Thyroid gland (tissue), 4 donors: ENCODE results near the gene RELB.

ENCODE experiments used
- POLR2A ChIP-seq, 2 donors: fragments of 450-650 bp; IDR thresholded peaks; one replicate each; pipeline ENCODE4 v1.6.1; 2017; ENCODE audit warnings: antibody characterized with exemption in 2 of 2, mild to moderate bottlenecking in 2 of 2, moderate library complexity in 1 of 2
- TF ChIP-seq, protein P1 (sequence below), 6 experiments: fragments of 200-600 bp in 3 of 6; fragments of 450-650 bp in 3 of 6; sonication (generic) in 3 of 6; IDR thresholded peaks; one replicate each; pipeline ENCODE4 v1.5.1; 2016 to 2019; ENCODE audit warnings: antibody characterized with exemption in 6 of 6, mild to moderate bottlenecking in 2 of 6, inconsistent platforms in 1 of 6, moderate library complexity in 1 of 6

DNA sequence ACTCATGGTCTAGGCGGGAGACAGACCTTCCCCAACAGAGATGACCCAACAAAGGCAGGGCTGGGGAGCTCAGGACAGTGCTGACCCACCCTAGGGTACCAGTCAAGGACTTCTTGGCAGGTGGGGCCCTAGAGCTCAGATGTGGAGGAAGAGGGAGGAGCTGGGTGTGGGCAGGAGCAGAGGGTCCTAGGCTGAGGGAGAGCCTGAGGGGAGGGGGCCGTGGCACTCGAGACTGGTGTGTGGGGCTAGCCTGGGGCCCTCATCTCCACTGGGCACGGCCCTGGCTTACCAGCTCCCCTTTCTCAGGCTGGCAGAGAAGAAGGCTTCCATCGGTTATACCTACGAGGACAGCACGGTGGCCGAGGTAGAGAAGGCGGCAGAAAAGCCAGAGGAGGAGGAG lies 56.2 kb downstream of the RELB start:
- no peak for TF ChIP-seq POLR2A (IDR thresholded peaks at IDR 0.05)
- TF ChIP-seq, protein P1, sequence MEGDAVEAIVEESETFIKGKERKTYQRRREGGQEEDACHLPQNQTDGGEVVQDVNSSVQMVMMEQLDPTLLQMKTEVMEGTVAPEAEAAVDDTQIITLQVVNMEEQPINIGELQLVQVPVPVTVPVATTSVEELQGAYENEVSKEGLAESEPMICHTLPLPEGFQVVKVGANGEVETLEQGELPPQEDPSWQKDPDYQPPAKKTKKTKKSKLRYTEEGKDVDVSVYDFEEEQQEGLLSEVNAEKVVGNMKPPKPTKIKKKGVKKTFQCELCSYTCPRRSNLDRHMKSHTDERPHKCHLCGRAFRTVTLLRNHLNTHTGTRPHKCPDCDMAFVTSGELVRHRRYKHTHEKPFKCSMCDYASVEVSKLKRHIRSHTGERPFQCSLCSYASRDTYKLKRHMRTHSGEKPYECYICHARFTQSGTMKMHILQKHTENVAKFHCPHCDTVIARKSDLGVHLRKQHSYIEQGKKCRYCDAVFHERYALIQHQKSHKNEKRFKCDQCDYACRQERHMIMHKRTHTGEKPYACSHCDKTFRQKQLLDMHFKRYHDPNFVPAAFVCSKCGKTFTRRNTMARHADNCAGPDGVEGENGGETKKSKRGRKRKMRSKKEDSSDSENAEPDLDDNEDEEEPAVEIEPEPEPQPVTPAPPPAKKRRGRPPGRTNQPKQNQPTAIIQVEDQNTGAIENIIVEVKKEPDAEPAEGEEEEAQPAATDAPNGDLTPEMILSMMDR (IDR thresholded peaks at IDR 0.05), result no peak
